Transverse colon (tissue), 4 donors: ENCODE data around the gene MGMT.

Experiments
- POLR2A ChIP-seq: fragments of 450-650 bp; IDR thresholded peaks from one replicate; pipeline ENCODE4 v1.6.1; 2016; ENCODE audit warnings: antibody characterized with exemption, mild to moderate bottlenecking, moderate library complexity
- POLR2AphosphoS5 ChIP-seq, 3 donors: sonication (generic); formaldehyde crosslinking; IDR thresholded peaks; one replicate each; pipeline ENCODE4 v1.6.1; 2016; ENCODE audit warnings: antibody characterized with exemption in 3 of 3
- TF ChIP-seq, protein P1 (sequence below), 5 experiments: fragments of 200-600 bp in 3 of 5; fragments of 450-650 bp in 2 of 5; sonication (generic) in 3 of 5; IDR thresholded peaks; 1 replicate in 2 of 5; 2 replicates in 3 of 5; pipeline ENCODE4 v1.5.1; 2016 to 2017; ENCODE audit warnings: antibody characterized with exemption in 5 of 5, inconsistent platforms in 3 of 5, mild to moderate bottlenecking in 2 of 5, moderate library complexity in 1 of 5

DNA sequence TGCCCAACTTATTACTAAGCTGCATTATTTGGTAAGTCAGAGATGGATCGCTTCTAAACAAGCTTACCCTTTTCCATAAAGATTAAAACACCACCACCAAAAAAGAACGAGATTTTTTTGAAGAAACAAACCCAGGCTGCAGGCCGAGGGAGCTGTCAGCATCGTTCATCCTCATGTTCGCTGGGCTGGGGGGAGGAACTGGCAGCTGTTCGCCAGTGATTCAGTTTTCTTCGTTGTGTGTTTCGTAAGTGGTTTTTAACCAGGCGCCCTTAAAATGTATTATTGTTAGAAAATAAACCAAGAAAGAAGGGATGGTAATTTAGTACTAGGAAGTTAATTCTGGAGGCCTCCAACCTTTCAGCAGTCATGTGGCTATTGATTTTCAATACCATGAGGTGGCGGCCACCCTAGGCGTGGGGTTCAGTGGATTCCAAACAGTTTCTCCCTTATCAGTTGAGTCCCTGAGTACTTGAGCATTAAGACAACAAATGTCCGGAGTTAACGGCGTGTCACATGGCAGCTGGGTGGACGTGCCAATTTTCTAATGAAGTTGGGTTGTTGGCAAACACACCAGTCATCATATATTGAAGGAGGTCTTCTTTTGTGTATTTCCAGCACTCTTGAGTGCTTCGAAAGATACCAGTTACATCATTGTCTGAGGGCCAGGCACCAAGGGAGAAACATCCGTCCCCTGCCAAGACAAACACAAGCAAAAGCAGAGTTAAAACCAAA, 323.8 kb downstream of the MGMT start:
- TF ChIP-seq POLR2A (no peak), POLR2AphosphoS5 (IDR thresholded peaks at IDR 0.05) (no peak)
- TF ChIP-seq, protein P1, sequence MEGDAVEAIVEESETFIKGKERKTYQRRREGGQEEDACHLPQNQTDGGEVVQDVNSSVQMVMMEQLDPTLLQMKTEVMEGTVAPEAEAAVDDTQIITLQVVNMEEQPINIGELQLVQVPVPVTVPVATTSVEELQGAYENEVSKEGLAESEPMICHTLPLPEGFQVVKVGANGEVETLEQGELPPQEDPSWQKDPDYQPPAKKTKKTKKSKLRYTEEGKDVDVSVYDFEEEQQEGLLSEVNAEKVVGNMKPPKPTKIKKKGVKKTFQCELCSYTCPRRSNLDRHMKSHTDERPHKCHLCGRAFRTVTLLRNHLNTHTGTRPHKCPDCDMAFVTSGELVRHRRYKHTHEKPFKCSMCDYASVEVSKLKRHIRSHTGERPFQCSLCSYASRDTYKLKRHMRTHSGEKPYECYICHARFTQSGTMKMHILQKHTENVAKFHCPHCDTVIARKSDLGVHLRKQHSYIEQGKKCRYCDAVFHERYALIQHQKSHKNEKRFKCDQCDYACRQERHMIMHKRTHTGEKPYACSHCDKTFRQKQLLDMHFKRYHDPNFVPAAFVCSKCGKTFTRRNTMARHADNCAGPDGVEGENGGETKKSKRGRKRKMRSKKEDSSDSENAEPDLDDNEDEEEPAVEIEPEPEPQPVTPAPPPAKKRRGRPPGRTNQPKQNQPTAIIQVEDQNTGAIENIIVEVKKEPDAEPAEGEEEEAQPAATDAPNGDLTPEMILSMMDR (IDR thresholded peaks at IDR 0.05), result no peak
